Bronchus fibroblast of lung (primary cell): ENCODE results near the gene OLIG1. TPM values are rescaled to one million over a fixed set of nuclear protein-coding genes. Genes with fewer than 3 reads are reported as not detected.

Experiments
- total RNA-seq: library from RNA; depleted of rRNA; stranded (reverse); fragments of >200 nt; gene quantifications from 2 replicates; pipeline ENCODE4 v1.2.3, GENCODE V29; 2015

OLIG1 gene, protein sequence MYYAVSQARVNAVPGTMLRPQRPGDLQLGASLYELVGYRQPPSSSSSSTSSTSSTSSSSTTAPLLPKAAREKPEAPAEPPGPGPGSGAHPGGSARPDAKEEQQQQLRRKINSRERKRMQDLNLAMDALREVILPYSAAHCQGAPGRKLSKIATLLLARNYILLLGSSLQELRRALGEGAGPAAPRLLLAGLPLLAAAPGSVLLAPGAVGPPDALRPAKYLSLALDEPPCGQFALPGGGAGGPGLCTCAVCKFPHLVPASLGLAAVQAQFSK
- not detected in 2 replicates for total RNA-seq

DNA sequence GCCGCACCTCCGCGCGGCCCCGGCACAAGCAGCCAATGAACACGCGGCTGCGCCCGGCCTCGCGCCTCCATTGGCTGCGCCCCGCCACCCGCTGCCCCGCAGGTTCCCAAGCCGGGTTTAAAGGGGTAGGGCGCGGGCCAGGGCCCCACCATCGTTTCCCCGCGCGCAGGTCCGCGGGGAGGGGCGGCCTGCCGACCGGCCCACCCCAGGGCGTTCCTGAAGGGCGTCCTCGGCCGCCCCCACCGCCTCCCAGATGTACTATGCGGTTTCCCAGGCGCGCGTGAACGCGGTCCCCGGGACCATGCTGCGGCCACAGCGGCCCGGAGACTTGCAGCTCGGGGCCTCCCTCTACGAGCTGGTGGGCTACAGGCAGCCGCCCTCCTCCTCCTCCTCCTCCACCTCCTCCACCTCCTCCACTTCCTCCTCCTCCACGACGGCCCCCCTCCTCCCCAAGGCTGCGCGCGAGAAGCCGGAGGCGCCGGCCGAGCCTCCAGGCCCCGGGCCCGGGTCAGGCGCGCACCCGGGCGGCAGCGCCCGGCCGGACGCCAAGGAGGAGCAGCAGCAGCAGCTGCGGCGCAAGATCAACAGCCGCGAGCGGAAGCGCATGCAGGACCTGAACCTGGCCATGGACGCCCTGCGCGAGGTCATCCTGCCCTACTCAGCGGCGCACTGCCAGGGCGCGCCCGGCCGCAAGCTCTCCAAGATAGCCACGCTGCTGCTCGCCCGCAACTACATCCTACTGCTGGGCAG is at the start of gene OLIG1:
TSS of gene OLIG1 (plus strand) at position 148 of the 750 bp plus-strand sequence. CDS start at position 254, 106 bp downstream.

DNA sequence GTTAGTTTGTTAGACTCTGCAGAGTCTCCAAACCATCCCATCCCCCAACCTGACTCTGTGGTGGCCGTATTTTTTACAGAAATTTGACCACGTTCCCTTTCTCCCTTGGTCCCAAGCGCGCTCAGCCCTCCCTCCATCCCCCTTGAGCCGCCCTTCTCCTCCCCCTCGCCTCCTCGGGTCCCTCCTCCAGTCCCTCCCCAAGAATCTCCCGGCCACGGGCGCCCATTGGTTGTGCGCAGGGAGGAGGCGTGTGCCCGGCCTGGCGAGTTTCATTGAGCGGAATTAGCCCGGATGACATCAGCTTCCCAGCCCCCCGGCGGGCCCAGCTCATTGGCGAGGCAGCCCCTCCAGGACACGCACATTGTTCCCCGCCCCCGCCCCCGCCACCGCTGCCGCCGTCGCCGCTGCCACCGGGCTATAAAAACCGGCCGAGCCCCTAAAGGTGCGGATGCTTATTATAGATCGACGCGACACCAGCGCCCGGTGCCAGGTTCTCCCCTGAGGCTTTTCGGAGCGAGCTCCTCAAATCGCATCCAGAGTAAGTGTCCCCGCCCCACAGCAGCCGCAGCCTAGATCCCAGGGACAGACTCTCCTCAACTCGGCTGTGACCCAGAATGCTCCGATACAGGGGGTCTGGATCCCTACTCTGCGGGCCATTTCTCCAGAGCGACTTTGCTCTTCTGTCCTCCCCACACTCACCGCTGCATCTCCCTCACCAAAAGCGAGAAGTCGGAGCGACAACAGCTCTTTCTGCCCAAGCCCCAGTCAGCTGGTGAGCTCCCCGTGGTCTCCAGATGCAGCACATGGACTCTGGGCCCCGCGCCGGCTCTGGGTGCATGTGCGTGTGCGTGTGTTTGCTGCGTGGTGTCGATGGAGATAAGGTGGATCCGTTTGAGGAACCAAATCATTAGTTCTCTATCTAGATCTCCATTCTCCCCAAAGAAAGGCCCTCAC is 44.2 kb upstream of the OLIG1 start, which contains the start of gene OLIG2:
TSS of gene OLIG2 (plus strand) at position 447 of the 954 bp plus-strand sequence. CDS start 928 bp downstream, outside the sequence.

Other genes with a start within 250 kb of the OLIG1 start
- gene OLIG2, start 44.2 kb upstream of the OLIG1 start, total RNA-seq, result not detected in 2 replicates
- gene IFNAR2, start 159.8 kb downstream of the OLIG1 start, total RNA-seq, result 1.7 and 1.9 TPM in 2 replicates
- gene IL10RB, start 196.2 kb downstream of the OLIG1 start, total RNA-seq, result 32.7 and 33.3 TPM in 2 replicates